Measurements from ENCODE around the gene MMD2.
"Not testable (repeated sequence)": the region's sequence is repeated elsewhere in the genome, so short reads cannot be mapped to it uniquely, and the experiment has no call there.

The MMD2 gene

DNA sequence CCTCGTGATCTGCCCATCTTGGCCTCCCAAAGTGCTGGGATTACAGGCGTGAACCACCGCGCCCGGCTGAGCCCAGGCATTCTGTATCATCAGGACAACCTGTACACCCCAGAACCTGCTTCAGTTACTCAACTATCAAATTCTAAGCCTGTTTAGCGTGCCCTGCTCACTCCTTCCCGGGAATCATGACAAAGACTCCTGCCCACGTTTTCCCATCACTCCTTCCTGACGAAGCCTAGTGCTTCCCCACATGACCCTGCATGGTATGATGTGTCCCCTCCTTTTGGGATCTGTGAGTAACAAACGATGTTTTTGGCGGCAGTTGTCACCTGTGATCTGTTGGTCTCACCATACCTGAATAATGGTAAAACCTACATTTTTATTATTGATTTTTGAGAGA, 63.2 kb downstream of the MMD2 start:
- Histone ChIP-seq H4K8ac (ENCODE audit: low read depth, low read length) (no peak overlapping the region), H3K27me3 (ENCODE audit: control insufficient read depth in 3 of 3, insufficient read depth in 3 of 3, low read depth in 1 of 3, low read length in 3 of 3) (no peaks in the 10 kb centered on the region), H3K18ac (ENCODE audit: low read length) (no peak overlapping the region), H3K4me1 (ENCODE audit: control insufficient read depth in 2 of 2, insufficient read depth in 1 of 2, low read depth in 1 of 2, low read length in 2 of 2) (no peaks in the 10 kb centered on the region), H2AFZ (ENCODE audit: low read length) (no peak overlapping the region), H2BK120ac (ENCODE audit: low read depth, low read length) (no peak overlapping the region), H3K36me3 (replicated peaks in 1 of 2; ENCODE audit: control insufficient read depth in 2 of 2, insufficient read depth in 2 of 2, low read length in 2 of 2) (no peaks in the 10 kb centered on the region), H3K23ac (ENCODE audit: low read depth, low read length, poor library complexity) (no peak overlapping the region), H3K14ac (ENCODE audit: low read length) (no peak overlapping the region), H3K4ac (ENCODE audit: low read length) (no peak overlapping the region), H3K4me2 (ENCODE audit: insufficient read depth, low read length, poor library complexity, severe bottlenecking) (no peak overlapping the region), H3K9me3 (replicated peaks in 1 of 2; ENCODE audit: control insufficient read depth in 2 of 2, insufficient read depth in 1 of 2, low read depth in 1 of 2, low read length in 2 of 2) (no peaks in the 10 kb centered on the region), H2BK15ac (ENCODE audit: low read length) (no peak overlapping the region), H2BK5ac (ENCODE audit: low read length) (no peak overlapping the region), H3K9ac (ENCODE audit: low read depth, low read length, poor library complexity) (no peak overlapping the region), H4K91ac (ENCODE audit: low read depth, low read length, poor library complexity) (no peak overlapping the region), H3K79me1 (ENCODE audit: low read depth, low read length) (no peaks in the 10 kb centered on the region), H3K27ac (replicated peaks; ENCODE audit: low read length) (no peak overlapping the region), H2AK5ac (ENCODE audit: low read depth, low read length) (no peak overlapping the region), H2BK12ac (ENCODE audit: low read length) (no peak overlapping the region), H3K4me3 (ENCODE audit: low read length in 2 of 2) (no peak overlapping the region)
- no CpG with 5 or more reads among the region's 11 CpGs for WGBS, 2 donors (ENCODE audit: extremely low coverage in 2 of 2, insufficient read length in 2 of 2, insufficient replicate concordance in 1 of 2)
- no peak for DNase-seq (ENCODE audit: low spot score)

DNA sequence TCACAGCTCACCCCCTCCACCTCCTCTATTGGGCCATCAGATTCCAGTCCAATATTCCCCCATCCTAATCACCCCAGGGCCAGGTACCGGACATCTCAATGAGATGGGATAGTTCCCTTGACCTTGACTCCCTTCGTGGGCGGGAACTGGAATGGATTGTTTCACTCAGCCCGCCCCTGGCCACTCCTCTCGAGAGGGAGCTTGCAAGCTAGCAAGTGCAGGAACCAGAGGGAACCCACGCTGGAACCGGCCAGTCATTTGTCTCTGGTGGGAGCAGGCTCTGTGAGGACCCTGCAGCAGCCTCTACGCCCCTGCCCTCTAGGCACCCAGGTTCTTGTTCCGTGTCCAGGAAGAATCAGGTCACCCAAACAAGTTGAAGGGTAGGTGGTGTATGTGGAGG, 64.5 kb downstream of the MMD2 start:
- Histone ChIP-seq H2AFZ (ENCODE audit: low read length) (no peak overlapping the region), H3K27ac (replicated peaks; ENCODE audit: low read length) (no peak overlapping the region), H3K9ac (ENCODE audit: low read depth, low read length, poor library complexity) (no peak overlapping the region), H2BK15ac (ENCODE audit: low read length) (no peak overlapping the region), H3K9me3 (replicated peaks in 1 of 2; ENCODE audit: control insufficient read depth in 2 of 2, insufficient read depth in 1 of 2, low read depth in 1 of 2, low read length in 2 of 2) (no peaks in the 10 kb centered on the region), H2BK12ac (ENCODE audit: low read length) (no peak overlapping the region), H3K36me3 (replicated peaks in 1 of 2; ENCODE audit: control insufficient read depth in 2 of 2, insufficient read depth in 2 of 2, low read length in 2 of 2) (no peaks in the 10 kb centered on the region), H2BK120ac (ENCODE audit: low read depth, low read length) (no peak overlapping the region), H3K4me1 (ENCODE audit: control insufficient read depth in 2 of 2, insufficient read depth in 1 of 2, low read depth in 1 of 2, low read length in 2 of 2) (no peaks in the 10 kb centered on the region), H3K4ac (ENCODE audit: low read length) (no peak overlapping the region), H3K27me3 (ENCODE audit: control insufficient read depth in 3 of 3, insufficient read depth in 3 of 3, low read depth in 1 of 3, low read length in 3 of 3) (no peaks in the 10 kb centered on the region), H3K23ac (ENCODE audit: low read depth, low read length, poor library complexity) (no peak overlapping the region), H4K91ac (ENCODE audit: low read depth, low read length, poor library complexity) (no peak overlapping the region), H2AK5ac (ENCODE audit: low read depth, low read length) (no peak overlapping the region), H4K8ac (ENCODE audit: low read depth, low read length) (no peak overlapping the region), H3K79me1 (ENCODE audit: low read depth, low read length) (no peaks in the 10 kb centered on the region), H2BK5ac (ENCODE audit: low read length) (no peak overlapping the region), H3K4me2 (ENCODE audit: insufficient read depth, low read length, poor library complexity, severe bottlenecking) (no peak overlapping the region), H3K18ac (ENCODE audit: low read length) (no peak overlapping the region), H3K4me3 (ENCODE audit: low read length in 2 of 2) (no peak overlapping the region), H3K14ac (ENCODE audit: low read length) (no peak overlapping the region)
- no peak for DNase-seq (ENCODE audit: low spot score)
- WGBS, 2 donors (ENCODE audit: extremely low coverage in 2 of 2, insufficient read length in 2 of 2, insufficient replicate concordance in 1 of 2), result no CpG with 5 or more reads among the region's 9 CpGs

DNA sequence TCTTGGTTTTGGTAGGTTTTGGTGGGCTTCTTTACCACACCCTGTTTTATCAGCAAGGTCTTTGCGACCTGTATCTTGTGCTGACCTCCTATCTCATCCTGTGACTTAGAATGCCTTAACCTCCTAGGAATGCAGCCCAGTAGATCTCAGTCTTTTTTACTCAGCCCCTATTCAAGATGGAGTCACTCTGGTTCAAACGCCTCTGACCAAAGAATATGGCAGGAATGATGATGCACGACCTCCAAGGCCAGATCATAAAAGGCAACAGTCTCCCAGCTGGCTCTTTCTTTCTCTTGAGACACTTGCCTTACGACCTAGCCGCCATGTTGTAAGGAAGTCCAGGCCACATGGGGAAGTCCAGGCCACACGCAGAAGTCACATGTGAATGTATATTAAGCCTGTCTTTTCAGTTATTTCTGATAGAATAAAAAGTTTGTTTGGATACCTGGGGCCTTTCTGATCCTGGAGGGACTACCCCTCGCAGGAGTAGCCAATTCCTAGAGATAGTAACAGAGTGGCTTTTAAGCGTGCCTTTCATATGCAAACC, 65.0 kb downstream of the MMD2 start:
- H3K23ac ChIP-seq (ENCODE audit: low read depth, low read length, poor library complexity), result no peak overlapping the region
- H4K91ac ChIP-seq (ENCODE audit: low read depth, low read length, poor library complexity), result no peak overlapping the region
- no peak overlapping the region for H2BK120ac ChIP-seq (ENCODE audit: low read depth, low read length)
- H3K27ac ChIP-seq (replicated peaks; ENCODE audit: low read length), result no peak overlapping the region
- H3K18ac ChIP-seq (ENCODE audit: low read length), result no peak overlapping the region
- no peak overlapping the region for H3K4me3 ChIP-seq (ENCODE audit: low read length in 2 of 2)
- no peaks in the 10 kb centered on the region for H3K79me1 ChIP-seq (ENCODE audit: low read depth, low read length)
- no peak overlapping the region for H3K4ac ChIP-seq (ENCODE audit: low read length)
- no peak overlapping the region for H2BK15ac ChIP-seq (ENCODE audit: low read length)
- H3K9ac ChIP-seq (ENCODE audit: low read depth, low read length, poor library complexity), result no peak overlapping the region
- no peak overlapping the region for H2AK5ac ChIP-seq (ENCODE audit: low read depth, low read length)
- DNase-seq (ENCODE audit: low spot score), result no peak
- WGBS, 2 donors (ENCODE audit: extremely low coverage in 2 of 2, insufficient read length in 2 of 2, insufficient replicate concordance in 1 of 2), result no CpG with 5 or more reads among the region's 8 CpGs
- H4K8ac ChIP-seq (ENCODE audit: low read depth, low read length), result no peak overlapping the region
- H2BK12ac ChIP-seq (ENCODE audit: low read length), result no peak overlapping the region
- no peaks in the 10 kb centered on the region for H3K4me1 ChIP-seq (ENCODE audit: control insufficient read depth in 2 of 2, insufficient read depth in 1 of 2, low read depth in 1 of 2, low read length in 2 of 2)
- no peak overlapping the region for H2BK5ac ChIP-seq (ENCODE audit: low read length)
- H3K14ac ChIP-seq (ENCODE audit: low read length), result no peak overlapping the region
- H3K27me3 ChIP-seq (ENCODE audit: control insufficient read depth in 3 of 3, insufficient read depth in 3 of 3, low read depth in 1 of 3, low read length in 3 of 3), result no peaks in the 10 kb centered on the region
- H3K36me3 ChIP-seq (replicated peaks in 1 of 2; ENCODE audit: control insufficient read depth in 2 of 2, insufficient read depth in 2 of 2, low read length in 2 of 2), result no peaks in the 10 kb centered on the region
- no peaks in the 10 kb centered on the region for H3K9me3 ChIP-seq (replicated peaks in 1 of 2; ENCODE audit: control insufficient read depth in 2 of 2, insufficient read depth in 1 of 2, low read depth in 1 of 2, low read length in 2 of 2)
- H2AFZ ChIP-seq (ENCODE audit: low read length), result no peak overlapping the region
- no peak overlapping the region for H3K4me2 ChIP-seq (ENCODE audit: insufficient read depth, low read length, poor library complexity, severe bottlenecking)

DNA sequence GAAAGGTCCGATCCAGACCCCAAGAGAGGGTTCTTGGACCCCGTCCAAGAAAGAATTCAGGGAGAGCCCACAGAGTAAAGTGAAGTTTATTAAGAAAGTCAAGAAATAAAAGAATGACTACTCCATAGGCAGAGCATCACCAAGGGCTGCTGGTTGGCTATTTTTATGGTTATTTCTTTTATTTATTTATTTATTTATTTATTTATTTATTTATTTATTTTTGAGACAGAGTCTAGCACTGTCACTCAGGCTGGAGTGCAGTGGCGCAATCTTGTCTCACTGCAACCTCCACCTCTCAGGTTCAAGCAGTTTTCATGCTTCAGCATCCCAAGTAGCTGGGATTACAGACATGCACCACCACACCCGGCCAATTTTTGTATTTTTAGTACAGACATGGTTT, 65.8 kb downstream of the MMD2 start:
- not testable (repeated sequence) for H3K4me2 ChIP-seq (ENCODE audit: insufficient read depth, low read length, poor library complexity, severe bottlenecking); H3K9ac ChIP-seq (ENCODE audit: low read depth, low read length, poor library complexity); DNase-seq (ENCODE audit: low spot score); H3K23ac ChIP-seq (ENCODE audit: low read depth, low read length, poor library complexity); H2BK5ac ChIP-seq (ENCODE audit: low read length); H3K9me3 ChIP-seq (replicated peaks in 1 of 2; ENCODE audit: control insufficient read depth in 2 of 2, insufficient read depth in 1 of 2, low read depth in 1 of 2, low read length in 2 of 2); H2AK5ac ChIP-seq (ENCODE audit: low read depth, low read length); H3K4me3 ChIP-seq (ENCODE audit: low read length in 2 of 2); H4K8ac ChIP-seq (ENCODE audit: low read depth, low read length); H2BK12ac ChIP-seq (ENCODE audit: low read length); H2BK120ac ChIP-seq (ENCODE audit: low read depth, low read length); H3K36me3 ChIP-seq (replicated peaks in 1 of 2; ENCODE audit: control insufficient read depth in 2 of 2, insufficient read depth in 2 of 2, low read length in 2 of 2); H2BK15ac ChIP-seq (ENCODE audit: low read length); H3K79me1 ChIP-seq (ENCODE audit: low read depth, low read length); H3K27me3 ChIP-seq (ENCODE audit: control insufficient read depth in 3 of 3, insufficient read depth in 3 of 3, low read depth in 1 of 3, low read length in 3 of 3); H3K4me1 ChIP-seq (ENCODE audit: control insufficient read depth in 2 of 2, insufficient read depth in 1 of 2, low read depth in 1 of 2, low read length in 2 of 2); H3K14ac ChIP-seq (ENCODE audit: low read length); H3K18ac ChIP-seq (ENCODE audit: low read length); H2AFZ ChIP-seq (ENCODE audit: low read length); H4K91ac ChIP-seq (ENCODE audit: low read depth, low read length, poor library complexity); H3K27ac ChIP-seq (replicated peaks; ENCODE audit: low read length); H3K4ac ChIP-seq (ENCODE audit: low read length)
- WGBS, 2 donors (ENCODE audit: extremely low coverage in 2 of 2, insufficient read length in 2 of 2, insufficient replicate concordance in 1 of 2), result no CpG with 5 or more reads among the region's 4 CpGs
